ENCODE results near the gene CHMP2A.
"Not testable (repeated sequence)": the region's sequence is repeated elsewhere in the genome, so short reads cannot be mapped to it uniquely, and the experiment has no call there.

CHMP2A gene

DNA sequence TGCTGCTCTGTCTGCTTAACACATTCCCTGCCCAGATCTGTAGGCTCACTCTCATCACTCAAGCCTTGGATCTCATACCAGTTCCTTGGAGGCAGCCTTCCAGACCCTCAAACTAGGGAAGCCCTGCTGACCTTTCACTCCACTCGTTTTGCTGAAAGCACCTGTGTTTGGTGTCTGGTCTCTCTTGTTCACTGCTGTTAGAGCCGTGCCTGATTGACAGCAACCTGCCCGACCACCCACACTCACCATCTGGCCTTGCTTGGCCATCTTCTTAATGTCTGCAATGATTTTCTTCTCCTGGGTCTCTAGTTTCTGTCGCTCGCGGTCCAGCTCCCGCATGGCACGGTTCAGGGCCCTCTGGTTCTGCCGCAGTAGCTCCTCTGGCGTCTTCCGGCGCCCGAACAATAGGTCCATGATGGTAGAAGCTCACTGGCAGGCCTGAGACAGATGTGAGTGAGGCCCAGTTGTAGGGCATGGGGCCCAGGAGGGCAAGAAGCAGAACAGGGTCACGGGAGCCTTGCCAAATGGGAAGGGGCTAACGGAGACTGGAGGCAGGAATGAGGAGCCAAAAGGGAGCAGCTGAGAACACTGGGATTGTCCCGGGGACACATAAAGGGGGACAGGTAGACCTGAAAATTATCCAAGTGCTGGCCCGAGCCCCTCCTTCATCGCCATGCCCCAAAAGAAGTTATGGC, 959 bp downstream of the CHMP2A start:
- no peak for DNase-seq

- no peak for DNase-seq
These were observed 2.2 kb downstream of the CHMP2A start for GRCh38 chr19:58552655-58553054.

DNA sequence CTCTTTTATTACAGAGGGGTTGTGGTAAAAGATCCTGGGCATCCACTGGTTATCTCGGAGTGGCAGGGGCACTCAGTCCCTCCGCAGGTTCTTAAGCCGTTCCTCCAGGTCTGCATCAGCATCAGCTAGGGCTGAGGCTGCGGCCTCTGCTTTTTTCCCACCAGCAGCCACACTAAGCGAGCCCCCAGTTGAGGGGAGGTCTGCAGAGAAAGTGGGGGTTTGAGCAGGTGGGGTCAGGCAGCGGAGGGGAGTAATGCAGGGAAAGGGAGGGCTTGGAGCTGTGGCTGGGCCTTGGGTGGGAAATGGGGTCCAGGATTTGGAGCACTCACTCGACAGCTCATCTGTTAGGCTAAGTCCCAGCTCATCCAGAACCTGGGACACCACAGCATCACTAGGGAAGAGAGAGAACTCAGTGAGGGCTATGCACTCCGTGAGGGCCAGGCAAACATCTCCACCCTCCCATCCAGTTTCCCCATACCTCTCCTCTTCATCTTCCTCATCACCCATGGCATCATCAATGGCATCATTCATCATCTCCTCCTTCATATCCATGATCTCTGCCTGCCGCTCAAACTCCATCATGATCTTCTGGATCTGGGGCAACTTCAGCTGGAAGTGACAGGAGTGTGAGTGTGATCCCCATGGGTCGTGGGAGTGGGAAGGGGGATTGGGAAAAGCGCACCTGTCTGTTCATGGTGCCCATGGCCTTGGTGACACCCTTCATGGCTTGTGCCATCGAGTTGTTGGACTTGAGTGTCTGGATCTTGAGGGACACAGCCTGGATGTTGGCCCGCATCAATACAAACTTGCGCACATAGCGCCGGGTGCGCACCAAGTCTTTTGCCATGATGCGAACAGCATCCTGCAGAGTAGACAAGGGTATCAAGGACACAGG, 3.1 kb downstream of the CHMP2A start:
- no peak for DNase-seq

GRCh38 chr19:58551123-58551497, 3.8 kb downstream of the CHMP2A start:
- no peak for DNase-seq

- DNase-seq = no peak
These were observed 4.4 kb downstream of the CHMP2A start for GRCh38 chr19:58550362-58551122.

DNA sequence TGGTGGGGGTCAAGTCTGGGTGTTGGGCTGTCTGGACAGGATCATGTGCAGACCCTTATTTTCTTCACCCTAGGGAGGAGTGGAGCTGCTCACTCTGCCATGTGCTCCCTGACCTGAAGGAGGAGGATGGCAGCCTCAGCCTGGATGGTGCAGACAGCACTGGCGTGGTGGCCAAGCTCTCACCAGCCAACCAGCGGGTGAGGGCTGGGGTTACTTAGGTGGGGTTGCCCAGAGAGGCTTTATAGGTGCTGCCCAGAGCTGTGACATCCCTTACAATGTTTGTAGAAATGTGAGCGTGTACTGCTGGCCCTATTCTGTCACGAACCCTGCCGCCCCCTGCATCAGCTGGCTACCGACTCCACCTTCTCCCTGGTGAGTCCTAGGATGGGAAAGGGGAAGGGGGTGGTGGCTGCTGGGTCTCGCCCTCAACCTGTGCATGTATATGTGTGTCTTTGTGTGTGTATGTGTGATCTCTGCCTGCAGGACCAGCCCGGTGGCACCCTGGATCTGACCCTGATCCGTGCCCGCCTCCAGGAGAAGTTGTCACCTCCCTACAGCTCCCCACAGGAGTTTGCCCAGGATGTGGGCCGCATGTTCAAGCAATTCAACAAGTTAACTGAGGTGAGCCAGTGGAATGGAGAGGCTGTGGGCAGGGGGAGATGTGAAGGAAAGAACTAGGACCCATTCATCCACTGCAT, 5.1 kb downstream of the CHMP2A start:
- DNase-seq = no peak

GRCh38 chr19:58548859-58549663, 5.8 kb downstream of the CHMP2A start:
- DNase-seq = no peak

DNA sequence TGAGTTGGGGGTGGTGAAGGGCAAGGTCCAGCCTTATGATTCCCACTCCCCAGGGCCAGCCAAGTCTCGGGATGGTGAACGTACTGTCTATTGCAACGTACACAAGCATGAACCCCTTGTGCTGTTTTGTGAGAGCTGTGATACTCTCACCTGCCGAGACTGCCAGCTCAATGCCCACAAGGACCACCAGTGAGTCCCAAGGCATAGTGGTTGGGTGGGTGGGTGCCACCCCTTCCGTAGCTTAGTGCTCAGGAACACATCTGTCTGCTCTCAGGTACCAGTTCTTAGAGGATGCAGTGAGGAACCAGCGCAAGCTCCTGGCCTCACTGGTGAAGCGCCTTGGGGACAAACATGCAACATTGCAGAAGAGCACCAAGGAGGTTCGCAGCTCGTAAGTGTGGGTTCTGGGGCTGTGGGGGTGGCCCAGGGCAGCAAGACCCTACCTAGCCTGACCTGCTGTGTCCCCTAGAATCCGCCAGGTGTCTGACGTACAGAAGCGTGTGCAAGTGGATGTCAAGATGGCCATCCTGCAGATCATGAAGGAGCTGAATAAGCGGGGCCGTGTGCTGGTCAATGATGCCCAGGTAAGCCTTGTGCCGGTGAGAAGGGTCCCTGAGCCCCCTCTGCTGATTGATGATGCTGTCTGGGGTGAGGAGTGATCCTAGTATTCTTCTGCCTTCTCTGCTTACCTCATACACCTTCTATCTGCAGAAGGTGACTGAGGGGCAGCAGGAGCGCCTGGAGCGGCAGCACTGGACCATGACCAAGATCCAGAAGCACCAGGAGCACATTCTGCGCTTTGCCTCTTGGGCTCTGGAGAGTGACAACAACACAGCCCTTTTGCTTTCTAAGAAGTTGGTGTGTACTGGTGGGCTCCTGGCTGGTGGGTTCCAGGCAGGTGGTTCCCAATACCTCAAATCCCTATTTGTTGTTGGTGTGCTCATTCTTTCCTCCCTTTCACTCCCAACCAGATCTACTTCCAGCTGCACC, 7.3 kb downstream of the CHMP2A start:
- no peak for DNase-seq

DNA sequence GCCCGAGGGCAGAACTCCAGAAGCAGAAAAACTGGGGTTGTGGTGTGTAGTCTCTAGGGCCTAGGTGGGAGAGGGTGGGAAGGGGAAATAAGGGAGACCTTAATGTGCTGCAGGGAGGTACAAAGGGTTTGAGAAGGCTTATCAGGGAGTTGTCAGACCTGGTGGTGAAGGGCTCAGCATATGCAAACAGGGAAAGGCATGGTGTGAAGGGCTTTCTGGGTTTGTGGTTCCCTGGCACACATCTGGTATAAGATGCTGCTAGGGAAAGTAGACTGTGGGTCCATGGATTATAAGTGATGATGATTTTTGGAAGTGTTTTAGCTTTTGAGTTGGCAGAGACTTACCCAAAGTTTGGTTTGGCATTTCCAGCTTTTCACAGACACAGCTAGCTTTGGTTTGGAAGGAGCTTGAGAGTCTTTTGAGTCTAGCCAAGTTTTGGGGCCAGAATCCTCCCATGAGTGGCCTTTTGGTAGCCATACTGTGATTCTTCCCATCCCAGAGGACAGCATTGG, 8.8 kb downstream of the CHMP2A start:
- no peak for DNase-seq

DNA sequence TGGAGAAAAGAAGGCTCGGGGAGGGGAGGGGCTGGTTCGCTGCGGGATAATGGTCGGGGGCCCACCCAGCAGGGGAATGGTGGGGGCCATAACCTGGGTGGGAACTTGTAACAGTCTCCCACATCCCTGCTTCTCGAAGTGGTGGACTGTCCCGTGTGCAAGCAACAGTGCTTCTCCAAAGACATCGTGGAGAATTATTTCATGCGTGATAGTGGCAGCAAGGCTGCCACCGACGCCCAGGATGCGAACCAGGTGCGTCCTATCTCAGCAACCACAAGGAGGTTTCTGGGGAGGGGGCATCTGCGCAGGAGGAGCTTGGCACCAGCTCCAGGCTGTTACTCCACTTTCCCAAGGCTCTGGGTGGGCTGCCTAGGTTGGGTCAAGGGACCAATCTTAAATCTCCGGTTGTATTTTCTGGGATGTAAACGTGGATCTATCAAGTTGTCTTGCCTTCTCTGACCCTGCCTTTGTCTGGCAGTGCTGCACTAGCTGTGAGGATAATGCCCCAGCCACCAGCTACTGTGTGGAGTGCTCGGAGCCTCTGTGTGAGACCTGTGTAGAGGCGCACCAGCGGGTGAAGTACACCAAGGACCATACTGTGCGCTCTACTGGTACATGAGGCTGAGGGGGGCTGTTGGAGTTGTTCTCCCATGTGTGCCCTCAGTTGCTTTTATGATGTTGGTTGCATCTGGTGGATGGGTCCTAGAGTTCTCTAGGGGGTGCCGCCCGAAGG, 9.5 kb downstream of the CHMP2A start:
- DNase-seq = no peak

GRCh38 chr19:58544591-58545285, 10.2 kb downstream of the CHMP2A start:
- no peak for DNase-seq

GRCh38 chr19:58543826-58544590, 10.9 kb downstream of the CHMP2A start, which contains the start of gene TRIM28:
TSS of gene TRIM28 (plus strand) at chr19:58544064. CDS start at chr19:58544758, 694 bp downstream.
- peak; percentile 99 for DNase-seq

DNA sequence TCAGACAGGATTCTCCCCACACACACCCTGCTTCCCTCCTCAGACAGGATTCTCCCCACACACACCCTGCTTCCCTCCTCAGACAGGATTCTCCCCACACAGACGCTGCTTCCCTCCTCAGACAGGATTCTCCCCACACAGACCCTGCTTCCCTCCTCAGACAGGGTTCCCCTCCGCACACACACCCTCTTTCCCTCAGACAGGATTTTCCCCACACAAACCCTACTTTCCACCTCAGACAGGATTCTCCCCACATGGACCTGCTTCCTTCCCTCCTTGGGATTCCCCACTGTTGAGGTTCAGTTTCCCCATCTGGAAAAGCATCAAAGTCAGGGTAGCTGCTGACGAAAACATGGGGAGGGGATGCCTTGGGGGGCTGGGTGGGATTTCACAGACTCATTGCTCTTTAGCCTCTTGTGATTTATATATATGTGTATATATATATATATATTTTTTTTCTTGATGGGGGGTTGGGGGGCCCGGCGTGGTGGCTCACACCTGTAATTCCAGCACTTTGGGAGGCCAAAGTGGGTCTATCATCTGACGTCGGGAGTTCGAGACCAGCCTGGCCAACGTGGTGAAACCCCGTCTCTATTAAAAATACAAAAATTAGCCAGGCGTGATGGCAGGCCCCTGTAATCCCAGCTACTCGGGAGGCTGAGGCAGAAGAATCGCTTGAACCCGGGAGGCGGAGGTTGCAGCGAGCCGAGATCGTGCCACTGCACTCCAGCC, 12.1 kb downstream of the CHMP2A start:
- DNase-seq = not testable (repeated sequence)

DNA sequence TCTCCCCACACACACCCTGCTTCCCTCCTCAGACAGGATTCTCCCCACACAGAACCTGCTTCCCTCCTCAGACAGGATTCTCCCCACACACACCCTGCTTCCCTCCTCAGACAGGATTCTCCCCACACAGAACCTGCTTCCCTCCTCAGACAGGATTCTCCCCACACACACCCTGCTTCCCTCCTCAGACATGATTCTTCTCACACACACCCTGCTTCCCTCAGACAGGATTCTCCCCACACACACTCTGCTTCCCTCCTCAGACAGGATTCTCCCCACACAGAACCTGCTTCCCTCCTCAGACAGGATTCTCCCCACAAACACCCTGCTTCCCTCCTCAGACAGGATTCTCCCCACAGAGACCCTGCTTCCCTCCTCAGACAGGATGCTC, 15.7 kb downstream of the CHMP2A start:
- DNase-seq = not testable (repeated sequence)

GRCh38 chr19:58538257-58539168, 16.4 kb downstream of the CHMP2A start:
- no peak for DNase-seq

Measured in EL (cell line).